ENCODE data around the gene WBP2. TPM values are rescaled to one million over a fixed set of nuclear protein-coding genes. Genes with fewer than 3 reads are reported as not detected.
"Not testable (repeated sequence)": the region's sequence is repeated elsewhere in the genome, so short reads cannot be mapped to it uniquely, and the experiment has no call there.

Gene WBP2
- total RNA-seq, 1 donor from 2014 or later, result 43.0 TPM

- H3K4me1 Mint-ChIP-seq (ENCODE audit: unreplicated experiment), result no peaks in the 10 kb centered on the region
- TF ChIP-seq CTCF (conservative IDR thresholded peaks at IDR 0.05), result no peak
- no peak overlapping the region for H3K4me3 Mint-ChIP-seq
- H3K36me3 Mint-ChIP-seq, result no peaks in the 10 kb centered on the region
- H3K9me3 Mint-ChIP-seq, result no peaks in the 10 kb centered on the region
- peaks cover 13% of the 10 kb centered on the region for H3K27me3 Mint-ChIP-seq
- DNase-seq (ENCODE audit: extremely low spot score, unreplicated experiment), result no peak
- peak overlapping the region; percentile 79 for H3K27ac Mint-ChIP-seq
Measured at GRCh38 chr17:75872434-75873351, 17.6 kb upstream of the WBP2 start.

GRCh38 chr17:75870228-75870627 is 15.1 kb upstream of the WBP2 start:
- H3K36me3 Mint-ChIP-seq; DNase-seq (ENCODE audit: extremely low spot score, unreplicated experiment); H3K4me1 Mint-ChIP-seq (ENCODE audit: unreplicated experiment); H3K4me3 Mint-ChIP-seq; H3K9me3 Mint-ChIP-seq; H3K27me3 Mint-ChIP-seq: not testable (repeated sequence)
- H3K27ac Mint-ChIP-seq, result peak overlapping the region; percentile 33

GRCh38 chr17:75869282-75870141 is 14.4 kb upstream of the WBP2 start:
- Mint-ChIP-seq H3K9me3 (no peaks in the 10 kb centered on the region), H3K36me3 (no peaks in the 10 kb centered on the region), H3K4me1 (ENCODE audit: unreplicated experiment) (peaks cover 5% of the 10 kb centered on the region), H3K4me3 (no peak overlapping the region), H3K27ac (no peak overlapping the region), H3K27me3 (no peaks in the 10 kb centered on the region)
- DNase-seq (ENCODE audit: extremely low spot score, unreplicated experiment), result no peak
- TF ChIP-seq CTCF (conservative IDR thresholded peaks at IDR 0.05), result no peak

- DNase-seq (ENCODE audit: extremely low spot score, unreplicated experiment); H3K36me3 Mint-ChIP-seq; H3K9me3 Mint-ChIP-seq; H3K4me3 Mint-ChIP-seq; H3K27me3 Mint-ChIP-seq; H3K4me1 Mint-ChIP-seq (ENCODE audit: unreplicated experiment); H3K27ac Mint-ChIP-seq: not testable (repeated sequence)
Measured at GRCh38 chr17:75868730-75869281, 13.7 kb upstream of the WBP2 start.

- not testable (repeated sequence) for H3K36me3 Mint-ChIP-seq; H3K27me3 Mint-ChIP-seq; H3K9me3 Mint-ChIP-seq; DNase-seq (ENCODE audit: extremely low spot score, unreplicated experiment)
- peak overlapping the region; percentile 85 for H3K27ac Mint-ChIP-seq
- peaks cover 12% of the 10 kb centered on the region for H3K4me1 Mint-ChIP-seq (ENCODE audit: unreplicated experiment)
- H3K4me3 Mint-ChIP-seq, result peak overlapping the region; percentile 22
Measured at GRCh38 chr17:75865404-75866188, 10.5 kb upstream of the WBP2 start.

GRCh38 chr17:75864887-75865286 is 9.8 kb upstream of the WBP2 start:
- Mint-ChIP-seq H3K27ac (peak overlapping the region; percentile 85), H3K4me3 (peak overlapping the region; percentile 22), H3K4me1 (ENCODE audit: unreplicated experiment) (peaks cover 12% of the 10 kb centered on the region)
- H3K27me3 Mint-ChIP-seq; DNase-seq (ENCODE audit: extremely low spot score, unreplicated experiment); H3K9me3 Mint-ChIP-seq; H3K36me3 Mint-ChIP-seq: not testable (repeated sequence)

- Mint-ChIP-seq H3K9me3 (no peaks in the 10 kb centered on the region), H3K27me3 (no peaks in the 10 kb centered on the region), H3K4me1 (ENCODE audit: unreplicated experiment) (peaks cover 12% of the 10 kb centered on the region), H3K36me3 (no peaks in the 10 kb centered on the region), H3K27ac (peak overlapping the region; percentile 85), H3K4me3 (peak overlapping the region; percentile 39)
- no peak for TF ChIP-seq CTCF (conservative IDR thresholded peaks at IDR 0.05)
- no peak for DNase-seq (ENCODE audit: extremely low spot score, unreplicated experiment)
Measured at GRCh38 chr17:75864448-75864871, 9.3 kb upstream of the WBP2 start.

All from type B pancreatic cell (in vitro differentiated cells).